ENCODE measurements around the gene PDS5B.

Gene PDS5B

GRCh38 chr13:32791545-32792172, 205.4 kb downstream of the PDS5B start:
- Histone ChIP-seq H3K9me3 (no peaks in the 10 kb centered on the region), H3K36me3 (no peaks in the 10 kb centered on the region), H3K4me3 (ENCODE audit: low read depth in 1 of 2, low read length in 1 of 2) (no peak overlapping the region), H3K27me3 (no peaks in the 10 kb centered on the region), H3K27ac (no peak overlapping the region), H3K4me1 (ENCODE audit: control insufficient read depth in 1 of 2, insufficient read depth in 1 of 2, low read depth in 1 of 2, low read length in 1 of 2) (no peaks in the 10 kb centered on the region)
- no peak for TF ChIP-seq CTCF (IDR thresholded peaks at IDR 0.05)

GRCh38 chr13:32796754-32797153, 210.5 kb downstream of the PDS5B start:
- Histone ChIP-seq H3K27ac (no peak overlapping the region), H3K36me3 (no peaks in the 10 kb centered on the region), H3K4me1 (ENCODE audit: control insufficient read depth in 1 of 2, insufficient read depth in 1 of 2, low read depth in 1 of 2, low read length in 1 of 2) (no peaks in the 10 kb centered on the region), H3K4me3 (ENCODE audit: low read depth in 1 of 2, low read length in 1 of 2) (no peak overlapping the region), H3K9me3 (no peaks in the 10 kb centered on the region), H3K27me3 (no peaks in the 10 kb centered on the region)
- no peak for TF ChIP-seq CTCF (IDR thresholded peaks at IDR 0.05)

GRCh38 chr13:32802159-32802558, 215.9 kb downstream of the PDS5B start:
- no peak for TF ChIP-seq CTCF (IDR thresholded peaks at IDR 0.05)
- H3K36me3 ChIP-seq, result no peaks in the 10 kb centered on the region
- no peaks in the 10 kb centered on the region for H3K27me3 ChIP-seq
- H3K4me1 ChIP-seq (ENCODE audit: control insufficient read depth in 1 of 2, insufficient read depth in 1 of 2, low read depth in 1 of 2, low read length in 1 of 2), result no peaks in the 10 kb centered on the region
- H3K4me3 ChIP-seq (ENCODE audit: low read depth in 1 of 2, low read length in 1 of 2), result no peak overlapping the region
- H3K27ac ChIP-seq, result no peak overlapping the region
- H3K9me3 ChIP-seq, result no peaks in the 10 kb centered on the region

- Histone ChIP-seq H3K27me3 (no peaks in the 10 kb centered on the region), H3K36me3 (no peaks in the 10 kb centered on the region), H3K9me3 (no peaks in the 10 kb centered on the region), H3K4me3 (ENCODE audit: low read depth in 1 of 2, low read length in 1 of 2) (no peak overlapping the region), H3K4me1 (ENCODE audit: control insufficient read depth in 1 of 2, insufficient read depth in 1 of 2, low read depth in 1 of 2, low read length in 1 of 2) (no peaks in the 10 kb centered on the region), H3K27ac (no peak overlapping the region)
- no peak for TF ChIP-seq CTCF (IDR thresholded peaks at IDR 0.05)
Observed at GRCh38 chr13:32804673-32805230, 218.5 kb downstream of the PDS5B start.

- H3K36me3 ChIP-seq, result no peaks in the 10 kb centered on the region
- no peak overlapping the region for H3K27ac ChIP-seq
- no peak for TF ChIP-seq CTCF (IDR thresholded peaks at IDR 0.05)
- no peaks in the 10 kb centered on the region for H3K9me3 ChIP-seq
- H3K27me3 ChIP-seq, result no peaks in the 10 kb centered on the region
- no peaks in the 10 kb centered on the region for H3K4me1 ChIP-seq (ENCODE audit: control insufficient read depth in 1 of 2, insufficient read depth in 1 of 2, low read depth in 1 of 2, low read length in 1 of 2)
- no peak overlapping the region for H3K4me3 ChIP-seq (ENCODE audit: low read depth in 1 of 2, low read length in 1 of 2)
Observed at GRCh38 chr13:32811297-32811800, 225.1 kb downstream of the PDS5B start.

All from neutrophil (primary cell).